Measurements from ENCODE around the gene CHCHD6. TPM values are rescaled to one million over a fixed set of nuclear protein-coding genes. Genes with fewer than 3 reads are reported as not detected.

Gene CHCHD6
- total RNA-seq, 4 donors from 2014 or later: 30.3 to 46.5 (median 33.6) TPM

DNA sequence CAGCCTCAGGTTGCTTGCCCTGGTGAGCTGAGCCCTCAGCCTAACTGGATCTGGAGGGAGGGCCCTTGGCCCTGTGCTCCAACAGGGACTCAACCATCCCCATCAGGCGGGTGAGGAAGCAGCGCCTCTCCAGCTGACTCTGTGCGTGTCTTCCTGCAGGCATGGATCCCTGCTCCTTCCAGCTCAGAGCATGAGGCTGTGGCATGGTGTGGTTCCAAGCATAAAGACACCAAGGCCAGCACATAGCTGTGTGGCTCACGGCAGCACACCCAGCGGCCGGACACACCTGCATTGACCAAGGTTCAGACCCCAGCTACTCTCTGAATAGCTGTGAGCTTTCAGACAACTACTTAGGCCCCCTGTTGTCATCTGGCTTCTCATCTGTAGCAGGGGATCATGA, 147.9 kb downstream of the CHCHD6 start:
- WGBS, 2 donors: 89 to 97% methylated on average over 5 of the region's 6 CpGs
- no peak overlapping the region for H3K4me3 ChIP-seq
- DNase-seq (ENCODE audit: low spot score in 2 of 2): no peak

DNA sequence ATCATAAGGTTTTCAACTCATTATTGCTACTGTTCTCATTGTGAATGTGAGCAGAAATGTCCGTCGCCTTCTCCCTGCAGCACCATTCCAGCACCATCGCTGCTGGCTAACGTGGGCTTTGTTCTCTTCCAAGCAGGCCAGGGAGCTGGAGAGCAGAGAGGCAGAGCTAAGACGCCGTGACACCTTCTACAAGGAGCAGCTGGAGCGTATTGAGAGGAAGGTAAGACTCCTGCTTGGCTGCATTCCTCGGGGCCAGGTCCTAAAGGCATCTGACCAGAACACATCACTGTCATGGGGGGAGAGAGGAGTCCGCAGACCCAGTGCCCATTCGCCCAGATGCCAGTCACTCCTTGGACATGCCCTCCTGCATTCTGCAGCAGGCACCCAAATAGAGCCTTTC, 148.5 kb downstream of the CHCHD6 start:
- no peaks in the 10 kb centered on the region for H3K4me1 ChIP-seq
- H3K36me3 ChIP-seq: peaks cover 0 to 21% (median 0%) of the 10 kb centered on the region in 3 donors
- H3K4me3 ChIP-seq: no peak overlapping the region
- TF ChIP-seq EP300 (IDR thresholded peaks at IDR 0.05): no peak
- TF ChIP-seq, protein P1, sequence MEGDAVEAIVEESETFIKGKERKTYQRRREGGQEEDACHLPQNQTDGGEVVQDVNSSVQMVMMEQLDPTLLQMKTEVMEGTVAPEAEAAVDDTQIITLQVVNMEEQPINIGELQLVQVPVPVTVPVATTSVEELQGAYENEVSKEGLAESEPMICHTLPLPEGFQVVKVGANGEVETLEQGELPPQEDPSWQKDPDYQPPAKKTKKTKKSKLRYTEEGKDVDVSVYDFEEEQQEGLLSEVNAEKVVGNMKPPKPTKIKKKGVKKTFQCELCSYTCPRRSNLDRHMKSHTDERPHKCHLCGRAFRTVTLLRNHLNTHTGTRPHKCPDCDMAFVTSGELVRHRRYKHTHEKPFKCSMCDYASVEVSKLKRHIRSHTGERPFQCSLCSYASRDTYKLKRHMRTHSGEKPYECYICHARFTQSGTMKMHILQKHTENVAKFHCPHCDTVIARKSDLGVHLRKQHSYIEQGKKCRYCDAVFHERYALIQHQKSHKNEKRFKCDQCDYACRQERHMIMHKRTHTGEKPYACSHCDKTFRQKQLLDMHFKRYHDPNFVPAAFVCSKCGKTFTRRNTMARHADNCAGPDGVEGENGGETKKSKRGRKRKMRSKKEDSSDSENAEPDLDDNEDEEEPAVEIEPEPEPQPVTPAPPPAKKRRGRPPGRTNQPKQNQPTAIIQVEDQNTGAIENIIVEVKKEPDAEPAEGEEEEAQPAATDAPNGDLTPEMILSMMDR (IDR thresholded peaks at IDR 0.05): no peak
- TF ChIP-seq POLR2A (IDR thresholded peaks at IDR 0.05): no peak
- 88 to 90% methylated on average over 10 of the region's 10 CpGs for WGBS, 2 donors
- no peaks in the 10 kb centered on the region for H3K9me3 ChIP-seq
- no peak overlapping the region for H3K27ac ChIP-seq
- H3K27me3 ChIP-seq: no peaks in the 10 kb centered on the region
- no peak for DNase-seq (ENCODE audit: low spot score in 2 of 2)

More for the DNA sequence above, 147.9 kb downstream of the CHCHD6 start:
- TF ChIP-seq, protein P1 (IDR thresholded peaks at IDR 0.05): no peak
- TF ChIP-seq EP300 (IDR thresholded peaks at IDR 0.05) (no peak), POLR2A (IDR thresholded peaks at IDR 0.05) (no peak)
- no peak overlapping the region for H3K27ac ChIP-seq
- peaks cover 0 to 21% (median 0%) of the 10 kb centered on the region in 3 donors for H3K36me3 ChIP-seq
- no peaks in the 10 kb centered on the region for H3K27me3 ChIP-seq
- no peaks in the 10 kb centered on the region for H3K9me3 ChIP-seq
- H3K4me1 ChIP-seq: no peaks in the 10 kb centered on the region

DNA sequence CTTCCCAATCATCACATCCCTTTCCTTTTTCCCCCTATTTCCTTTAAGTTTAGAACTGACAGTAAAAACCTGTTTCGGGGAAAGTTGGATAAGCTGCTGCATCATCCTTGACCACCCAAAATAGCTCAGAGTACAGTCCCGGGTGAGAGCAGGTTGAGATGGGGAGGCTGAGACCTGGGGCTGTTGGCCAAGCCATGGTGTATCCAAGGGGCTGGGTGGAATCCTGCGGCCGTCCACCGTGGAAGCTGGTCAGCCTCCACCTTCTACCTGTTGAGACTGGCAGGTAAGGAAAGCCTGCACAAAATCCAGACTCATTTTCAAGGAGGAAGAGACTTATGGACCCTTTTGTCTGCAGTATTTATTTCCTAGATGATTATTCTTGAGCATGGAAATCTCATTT, 150.6 kb downstream of the CHCHD6 start:
- H3K4me3 ChIP-seq: no peak overlapping the region
- H3K36me3 ChIP-seq: peaks cover 0 to 22% (median 0%) of the 10 kb centered on the region in 3 donors
- TF ChIP-seq, protein P1 (IDR thresholded peaks at IDR 0.05): no peak
- TF ChIP-seq POLR2A (IDR thresholded peaks at IDR 0.05): no peak
- no peak for TF ChIP-seq EP300 (IDR thresholded peaks at IDR 0.05)
- no peaks in the 10 kb centered on the region for H3K27me3 ChIP-seq
- no peak overlapping the region for H3K27ac ChIP-seq
- no peak for DNase-seq (ENCODE audit: low spot score in 2 of 2)
- H3K4me1 ChIP-seq: no peaks in the 10 kb centered on the region
- no peaks in the 10 kb centered on the region for H3K9me3 ChIP-seq
- WGBS, 2 donors: 89 to 96% methylated on average over 5 of the region's 5 CpGs

DNA sequence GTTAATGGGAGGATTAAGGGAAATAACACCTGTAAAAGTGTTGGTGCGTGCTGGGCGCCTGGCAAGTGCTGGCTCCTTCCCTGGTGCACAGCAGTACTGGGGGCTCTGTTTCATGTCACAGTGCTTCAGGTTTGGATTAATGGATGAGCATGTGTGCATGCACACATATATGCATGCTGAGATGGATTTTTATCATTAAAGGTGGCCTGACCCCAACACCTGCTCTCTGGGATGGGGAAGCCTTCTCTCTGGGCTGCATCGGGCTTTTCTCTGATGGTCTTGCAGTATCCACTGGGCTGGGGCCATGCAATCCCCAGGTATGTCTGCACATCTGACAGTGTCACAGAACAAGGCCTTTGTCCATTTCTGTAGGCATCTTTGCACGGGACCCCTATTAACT, 151.3 kb downstream of the CHCHD6 start:
- H3K4me1 ChIP-seq: no peaks in the 10 kb centered on the region
- TF ChIP-seq, protein P1 (IDR thresholded peaks at IDR 0.05): no peak
- TF ChIP-seq EP300 (IDR thresholded peaks at IDR 0.05) (no peak), POLR2A (IDR thresholded peaks at IDR 0.05) (no peak)
- 91 to 93% methylated on average over 4 of the region's 4 CpGs for WGBS, 2 donors
- DNase-seq (ENCODE audit: low spot score in 2 of 2): no peak
- no peak overlapping the region for H3K4me3 ChIP-seq
- H3K27me3 ChIP-seq: no peaks in the 10 kb centered on the region
- H3K36me3 ChIP-seq: peaks cover 0 to 26% (median 0%) of the 10 kb centered on the region in 3 donors
- no peak overlapping the region for H3K27ac ChIP-seq
- H3K9me3 ChIP-seq: no peaks in the 10 kb centered on the region

DNA sequence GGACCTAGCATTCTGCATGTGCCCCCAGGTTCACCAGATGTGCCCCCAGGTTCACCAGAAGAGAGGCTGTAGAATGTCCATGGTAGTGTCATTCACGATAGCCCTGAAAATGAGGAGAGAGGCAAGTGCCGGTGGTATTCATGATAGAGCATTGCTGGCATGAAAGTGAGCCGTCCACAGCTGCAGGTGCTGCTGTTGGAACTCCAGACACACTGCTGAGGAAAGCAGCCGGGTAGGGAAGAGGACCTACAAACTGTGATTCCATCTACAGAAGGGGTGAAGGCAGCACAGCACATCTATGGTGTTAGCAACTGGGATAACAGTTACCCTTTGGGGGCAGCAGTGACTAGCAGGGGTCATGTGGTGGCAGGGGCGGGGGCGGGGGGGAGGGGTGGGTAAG, 153.9 kb downstream of the CHCHD6 start:
- no peaks in the 10 kb centered on the region for H3K9me3 ChIP-seq
- peaks cover 0 to 26% (median 0%) of the 10 kb centered on the region in 3 donors for H3K36me3 ChIP-seq
- no peak overlapping the region for H3K27ac ChIP-seq
- no peak overlapping the region for H3K4me3 ChIP-seq
- DNase-seq (ENCODE audit: low spot score in 2 of 2): no peak
- WGBS, 2 donors: 85 to 88% methylated on average over 4 to 6 of the region's 6 CpGs
- no peaks in the 10 kb centered on the region for H3K4me1 ChIP-seq
- TF ChIP-seq EP300 (IDR thresholded peaks at IDR 0.05): no peak
- no peak for TF ChIP-seq POLR2A (IDR thresholded peaks at IDR 0.05)
- TF ChIP-seq, protein P1 (IDR thresholded peaks at IDR 0.05): no peak
- no peaks in the 10 kb centered on the region for H3K27me3 ChIP-seq
